HEK293 (cell line): ENCODE data around the gene NEXN.

Experiments used
- AEBP2 ChIP-seq: fragments of 450-650 bp; formaldehyde crosslinking; IDR thresholded peaks from 2 replicates; pipeline ENCODE4 v1.5.1; 2016; ENCODE audit warnings: missing biosample characterization, missing genetic modification characterization, borderline replicate concordance
- BCL11B ChIP-seq: fragments of 450-650 bp; formaldehyde crosslinking; IDR thresholded peaks from 2 replicates; pipeline ENCODE4 v1.5.1; 2016; ENCODE audit warnings: low read depth, missing biosample characterization, missing genetic modification characterization
- GLIS2 ChIP-seq: fragments of 450-650 bp; formaldehyde crosslinking; IDR thresholded peaks from 2 replicates; pipeline ENCODE4 v1.5.1; 2016; ENCODE audit warnings: missing biosample characterization, missing genetic modification characterization
- REPIN1 ChIP-seq: fragments of 450-650 bp; formaldehyde crosslinking; IDR thresholded peaks from 2 replicates; pipeline ENCODE4 v1.5.1; 2017; ENCODE audit warnings: missing biosample characterization, missing genetic modification characterization, low read depth
- ZBTB17 ChIP-seq: fragments of 450-650 bp; formaldehyde crosslinking; IDR thresholded peaks from 2 replicates; pipeline ENCODE4 v1.5.1; 2016; ENCODE audit warnings: missing biosample characterization, missing genetic modification characterization
- ZBTB49 ChIP-seq: fragments of 450-650 bp; formaldehyde crosslinking; IDR thresholded peaks from 2 replicates; pipeline ENCODE4 v1.5.1; 2016; ENCODE audit warnings: missing biosample characterization, missing genetic modification characterization, low read depth
- ZFHX2 ChIP-seq: fragments of 450-650 bp; formaldehyde crosslinking; conservative IDR thresholded peaks from 2 replicates; pipeline ENCODE4 v1.5.1; 2016; ENCODE audit warnings: missing biosample characterization, missing genetic modification characterization
- ZFP3 ChIP-seq: fragments of 450-650 bp; formaldehyde crosslinking; IDR thresholded peaks from 2 replicates; pipeline ENCODE4 v1.5.1; 2016; ENCODE audit warnings: low read depth, missing biosample characterization, missing genetic modification characterization
- ZFP69B ChIP-seq: fragments of 450-650 bp; formaldehyde crosslinking; IDR thresholded peaks from 2 replicates; pipeline ENCODE4 v1.5.1; 2016; ENCODE audit warnings: missing biosample characterization, missing genetic modification characterization
- ZNF146 ChIP-seq: fragments of 450-650 bp; formaldehyde crosslinking; IDR thresholded peaks from 2 replicates; pipeline ENCODE4 v1.5.1; 2016; ENCODE audit warnings: missing biosample characterization, missing genetic modification characterization
- ZNF16 ChIP-seq: fragments of 450-650 bp; formaldehyde crosslinking; IDR thresholded peaks from 2 replicates; pipeline ENCODE4 v1.5.1; 2016; ENCODE audit warnings: low read depth, missing biosample characterization, missing genetic modification characterization
- ZNF175 ChIP-seq: fragments of 450-650 bp; formaldehyde crosslinking; IDR thresholded peaks from 2 replicates; pipeline ENCODE4 v1.5.1; 2016; ENCODE audit warnings: missing biosample characterization, missing genetic modification characterization
- ZNF214 ChIP-seq: fragments of 450-650 bp; formaldehyde crosslinking; IDR thresholded peaks from 2 replicates; pipeline ENCODE4 v1.5.1; 2017; ENCODE audit warnings: missing biosample characterization, mild to moderate bottlenecking, missing genetic modification characterization, borderline replicate concordance
- ZNF280D ChIP-seq: fragments of 450-650 bp; formaldehyde crosslinking; IDR thresholded peaks from 2 replicates; pipeline ENCODE4 v1.5.1; 2016; ENCODE audit warnings: missing biosample characterization, missing genetic modification characterization
- ZNF521 ChIP-seq: fragments of 450-650 bp; formaldehyde crosslinking; IDR thresholded peaks from 2 replicates; pipeline ENCODE4 v1.5.1; 2017; ENCODE audit warnings: missing biosample characterization, mild to moderate bottlenecking, missing genetic modification characterization
- ZNF530 ChIP-seq: fragments of 450-650 bp; formaldehyde crosslinking; IDR thresholded peaks from 2 replicates; pipeline ENCODE4 v1.5.1; 2016; ENCODE audit warnings: low read depth, missing biosample characterization, missing genetic modification characterization
- ZNF549 ChIP-seq: fragments of 450-650 bp; IDR thresholded peaks from 2 replicates; pipeline ENCODE4 v1.5.1; 2018; ENCODE audit warnings: missing biosample characterization, missing genetic modification characterization, mild to moderate bottlenecking, inconsistent platforms, moderate library complexity
- ZNF596 ChIP-seq: fragments of 450-650 bp; IDR thresholded peaks from 2 replicates; pipeline ENCODE4 v1.5.0; 2018; ENCODE audit warnings: missing biosample characterization, mild to moderate bottlenecking, missing genetic modification characterization, moderate library complexity
- ZNF600 ChIP-seq: fragments of 450-650 bp; formaldehyde crosslinking; IDR thresholded peaks from 2 replicates; pipeline ENCODE4 v1.5.1; 2016; ENCODE audit warnings: missing biosample characterization, missing genetic modification characterization
- ZNF610 ChIP-seq: fragments of 450-650 bp; formaldehyde crosslinking; IDR thresholded peaks from 2 replicates; pipeline ENCODE4 v1.5.1; 2016; ENCODE audit warnings: missing biosample characterization, missing genetic modification characterization, borderline replicate concordance
- ZNF629 ChIP-seq: fragments of 450-650 bp; formaldehyde crosslinking; IDR thresholded peaks from 2 replicates; pipeline ENCODE4 v1.5.1; 2017; ENCODE audit warnings: missing biosample characterization, missing genetic modification characterization
- ZNF660 ChIP-seq: fragments of 450-650 bp; IDR thresholded peaks from 2 replicates; pipeline ENCODE4 v1.5.1; 2018; ENCODE audit warnings: missing biosample characterization, mild to moderate bottlenecking, missing genetic modification characterization
- ZNF677 ChIP-seq: fragments of 450-650 bp; IDR thresholded peaks from 2 replicates; pipeline ENCODE4 v1.5.0; 2018; ENCODE audit warnings: missing biosample characterization, mild to moderate bottlenecking, missing genetic modification characterization, moderate library complexity
- ZNF707 ChIP-seq: fragments of 450-650 bp; formaldehyde crosslinking; IDR thresholded peaks from 2 replicates; pipeline ENCODE4 v1.5.1; 2016; ENCODE audit warnings: missing biosample characterization, missing genetic modification characterization
- TF ChIP-seq, protein P1 (sequence below): fragments of 450-650 bp; formaldehyde crosslinking; IDR thresholded peaks from 2 replicates; pipeline ENCODE4 v1.5.1; 2016; ENCODE audit warnings: missing biosample characterization, missing genetic modification characterization, borderline replicate concordance
- TF ChIP-seq, protein P2 (sequence below): fragments of 450-650 bp; formaldehyde crosslinking; IDR thresholded peaks from 2 replicates; pipeline ENCODE4 v1.5.1; 2016; ENCODE audit warnings: missing biosample characterization, missing genetic modification characterization

Gene NEXN

GRCh38 chr1:77978969-77979876 is 90.8 kb downstream of the NEXN start, which contains the start of gene FUBP1 (continued):
- TF ChIP-seq, protein P1, sequence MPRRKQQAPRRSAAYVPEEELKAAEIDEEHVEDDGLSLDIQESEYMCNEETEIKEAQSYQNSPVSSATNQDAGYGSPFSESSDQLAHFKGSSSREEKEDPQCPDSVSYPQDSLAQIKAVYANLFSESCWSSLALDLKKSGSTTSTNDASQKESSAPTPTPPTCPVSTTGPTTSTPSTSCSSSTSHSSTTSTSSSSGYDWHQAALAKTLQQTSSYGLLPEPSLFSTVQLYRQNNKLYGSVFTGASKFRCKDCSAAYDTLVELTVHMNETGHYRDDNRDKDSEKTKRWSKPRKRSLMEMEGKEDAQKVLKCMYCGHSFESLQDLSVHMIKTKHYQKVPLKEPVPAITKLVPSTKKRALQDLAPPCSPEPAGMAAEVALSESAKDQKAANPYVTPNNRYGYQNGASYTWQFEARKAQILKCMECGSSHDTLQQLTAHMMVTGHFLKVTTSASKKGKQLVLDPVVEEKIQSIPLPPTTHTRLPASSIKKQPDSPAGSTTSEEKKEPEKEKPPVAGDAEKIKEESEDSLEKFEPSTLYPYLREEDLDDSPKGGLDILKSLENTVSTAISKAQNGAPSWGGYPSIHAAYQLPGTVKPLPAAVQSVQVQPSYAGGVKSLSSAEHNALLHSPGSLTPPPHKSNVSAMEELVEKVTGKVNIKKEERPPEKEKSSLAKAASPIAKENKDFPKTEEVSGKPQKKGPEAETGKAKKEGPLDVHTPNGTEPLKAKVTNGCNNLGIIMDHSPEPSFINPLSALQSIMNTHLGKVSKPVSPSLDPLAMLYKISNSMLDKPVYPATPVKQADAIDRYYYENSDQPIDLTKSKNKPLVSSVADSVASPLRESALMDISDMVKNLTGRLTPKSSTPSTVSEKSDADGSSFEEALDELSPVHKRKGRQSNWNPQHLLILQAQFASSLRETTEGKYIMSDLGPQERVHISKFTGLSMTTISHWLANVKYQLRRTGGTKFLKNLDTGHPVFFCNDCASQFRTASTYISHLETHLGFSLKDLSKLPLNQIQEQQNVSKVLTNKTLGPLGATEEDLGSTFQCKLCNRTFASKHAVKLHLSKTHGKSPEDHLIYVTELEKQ, result no peak
- TF ChIP-seq ZNF175 (no peak), ZFP69B (tag by site-specific recombination) (no peak), ZNF549 (no peak), ZNF660 (peak; percentile 2; the same call in 1 of the 2 replicates), ZNF280D (tag by site-specific recombination) (peak; percentile 66), ZBTB49 (tag by site-specific recombination) (no peak), ZFP3 (peak; percentile 13; the same call in 1 of the 2 replicates), ZNF530 (no peak), ZNF707 (tag by site-specific recombination) (no peak), ZNF214 (tag by site-specific recombination) (no peak), ZNF146 (tag by site-specific recombination) (peak; percentile 42; the same call in 1 of the 2 replicates), ZNF16 (no peak), ZNF610 (tag by site-specific recombination) (peak; percentile 74; the same call in 1 of the 2 replicates), ZNF521 (tag by site-specific recombination) (no peak), REPIN1 (tag by site-specific recombination) (peak; percentile 82; the same call in 1 of the 2 replicates), ZBTB17 (tag by site-specific recombination) (peak; percentile 72), ZNF677 (tag by site-specific recombination) (no peak), GLIS2 (peak; percentile 48; the same call in 1 of the 2 replicates), ZNF629 (tag by site-specific recombination) (peak; percentile 83), ZNF600 (tag by site-specific recombination) (peak; percentile 70), ZFHX2 (tag by site-specific recombination) (no peak), BCL11B (tag by site-specific recombination) (peak; percentile 77), AEBP2 (no peak), ZNF596 (tag by site-specific recombination) (no peak)
- TF ChIP-seq, protein P2, sequence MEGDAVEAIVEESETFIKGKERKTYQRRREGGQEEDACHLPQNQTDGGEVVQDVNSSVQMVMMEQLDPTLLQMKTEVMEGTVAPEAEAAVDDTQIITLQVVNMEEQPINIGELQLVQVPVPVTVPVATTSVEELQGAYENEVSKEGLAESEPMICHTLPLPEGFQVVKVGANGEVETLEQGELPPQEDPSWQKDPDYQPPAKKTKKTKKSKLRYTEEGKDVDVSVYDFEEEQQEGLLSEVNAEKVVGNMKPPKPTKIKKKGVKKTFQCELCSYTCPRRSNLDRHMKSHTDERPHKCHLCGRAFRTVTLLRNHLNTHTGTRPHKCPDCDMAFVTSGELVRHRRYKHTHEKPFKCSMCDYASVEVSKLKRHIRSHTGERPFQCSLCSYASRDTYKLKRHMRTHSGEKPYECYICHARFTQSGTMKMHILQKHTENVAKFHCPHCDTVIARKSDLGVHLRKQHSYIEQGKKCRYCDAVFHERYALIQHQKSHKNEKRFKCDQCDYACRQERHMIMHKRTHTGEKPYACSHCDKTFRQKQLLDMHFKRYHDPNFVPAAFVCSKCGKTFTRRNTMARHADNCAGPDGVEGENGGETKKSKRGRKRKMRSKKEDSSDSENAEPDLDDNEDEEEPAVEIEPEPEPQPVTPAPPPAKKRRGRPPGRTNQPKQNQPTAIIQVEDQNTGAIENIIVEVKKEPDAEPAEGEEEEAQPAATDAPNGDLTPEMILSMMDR (tag by site-specific recombination), result peak; percentile 93
